ENCODE measurements around the gene DNER.
"Not testable (repeated sequence)": the region's sequence is repeated elsewhere in the genome, so short reads cannot be mapped to it uniquely, and the experiment has no call there.

DNER gene

DNA sequence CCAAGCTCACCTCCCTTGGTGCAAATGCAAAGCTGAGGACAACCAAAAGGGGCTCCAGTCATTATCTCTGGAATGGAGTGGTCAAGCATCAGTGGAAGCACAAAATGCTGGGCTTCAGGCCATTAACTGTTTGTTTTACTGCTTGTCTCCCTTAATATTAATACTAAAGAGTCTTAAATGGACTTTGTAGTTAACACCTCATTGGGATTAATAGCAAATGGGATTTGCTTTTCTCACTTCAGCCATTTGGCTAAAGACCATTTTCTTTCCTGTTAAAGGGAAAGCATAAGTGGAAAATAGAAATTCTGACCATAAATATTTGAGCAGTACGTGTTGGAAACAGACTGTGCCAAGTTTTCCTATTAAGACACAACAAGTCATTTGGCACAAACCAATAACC, 154.4 kb downstream of the DNER start:
- no peak for DNase-seq

- DNase-seq = no peak
These were observed 161.3 kb downstream of the DNER start for GRCh38 chr2:229553091-229553490.

- no peak for DNase-seq
These were observed 171.0 kb downstream of the DNER start for GRCh38 chr2:229543176-229543873.

DNA sequence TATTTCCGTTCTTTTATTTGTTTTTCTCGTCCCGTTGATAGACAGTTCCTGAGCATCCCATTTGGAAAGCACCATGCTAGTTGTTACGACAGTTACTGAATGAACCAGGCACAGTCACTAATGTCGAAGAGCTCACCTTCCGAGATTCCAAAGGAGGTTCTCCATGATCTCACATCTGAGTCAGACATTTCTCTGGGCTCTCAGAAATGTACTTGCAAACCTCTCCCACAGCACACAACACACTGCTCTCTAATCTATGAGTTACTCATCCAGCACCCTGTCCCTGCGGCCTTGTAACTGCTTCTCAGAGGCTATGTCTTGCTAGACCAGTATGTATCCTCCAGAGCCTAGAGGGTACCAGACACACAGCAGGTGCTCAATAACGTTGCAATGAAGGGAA, 174.7 kb downstream of the DNER start:
- no peak for DNase-seq

DNA sequence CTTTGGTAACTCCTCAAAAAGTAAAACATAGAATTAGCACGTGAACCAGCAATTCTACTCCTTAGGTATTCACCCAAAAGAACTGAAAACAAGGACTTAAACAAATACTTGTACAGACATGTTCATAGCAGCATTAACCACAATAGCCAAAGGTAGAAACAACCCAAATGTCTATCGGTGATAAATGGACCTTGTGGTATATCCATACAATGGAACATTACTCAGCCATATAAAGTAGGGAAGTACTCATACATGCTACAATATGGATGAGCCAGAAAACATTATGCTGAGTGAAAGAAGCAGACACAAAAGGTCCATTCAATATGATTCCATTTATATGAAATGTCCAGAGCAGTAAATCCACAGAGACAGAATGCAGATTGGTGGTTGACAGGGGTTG, 182.8 kb downstream of the DNER start:
- no peak for DNase-seq

DNA sequence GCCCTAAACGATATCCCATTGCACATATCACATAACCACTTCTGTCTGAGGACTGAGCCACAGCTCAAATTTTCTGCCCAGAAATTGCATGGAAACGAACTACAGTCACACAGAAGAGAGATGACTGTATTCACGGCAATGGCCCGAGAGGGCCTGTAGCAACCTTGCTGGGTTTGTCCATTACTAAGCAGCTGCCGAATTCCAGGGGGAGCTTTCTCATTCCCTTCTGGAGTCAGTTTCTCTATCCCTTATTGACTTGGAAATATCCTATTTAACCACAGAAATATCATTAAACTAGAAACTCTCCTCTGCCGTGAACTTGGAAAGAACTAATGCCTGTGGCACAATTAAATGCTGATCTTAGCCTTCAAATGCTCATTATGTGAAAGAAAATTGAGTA, 183.9 kb downstream of the DNER start:
- DNase-seq = no peak

DNA sequence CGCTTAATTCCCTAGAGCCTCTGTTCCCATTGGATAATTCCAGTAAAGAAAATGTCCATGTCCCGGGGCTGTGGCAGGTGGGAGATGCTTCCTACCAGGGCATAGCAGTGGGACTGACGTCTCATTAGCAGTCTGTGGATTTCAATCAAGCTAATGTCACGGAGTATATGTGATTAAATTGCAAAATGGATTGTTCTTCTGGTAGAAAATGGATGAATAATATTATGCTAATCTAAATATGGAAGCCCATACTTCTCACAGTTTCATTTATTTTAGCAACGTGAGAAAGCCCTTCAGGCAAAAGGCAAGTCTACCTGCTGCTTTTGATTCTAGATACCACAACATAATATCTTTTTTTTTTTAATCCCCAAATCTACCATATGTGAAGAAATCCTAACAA, 185.5 kb downstream of the DNER start:
- DNase-seq = no peak

DNA sequence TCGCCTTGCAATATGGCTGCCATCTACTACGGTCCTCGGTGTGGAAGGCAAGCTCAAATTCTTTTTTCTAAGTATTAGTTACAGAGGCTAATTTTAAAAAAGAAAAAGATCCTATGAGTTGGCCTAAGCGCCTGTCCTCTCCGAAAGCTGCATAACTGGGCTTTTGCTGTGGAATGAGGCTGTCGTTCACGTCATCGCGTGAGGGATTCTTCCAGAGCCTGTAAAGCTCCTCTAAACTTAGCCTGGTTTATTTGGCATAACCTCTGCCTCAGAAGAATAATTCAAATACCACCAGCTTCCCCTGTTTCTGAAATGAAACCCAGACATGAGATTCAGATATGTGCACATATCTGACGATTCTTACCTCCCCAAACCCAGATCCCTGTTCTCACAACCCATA, 187.4 kb downstream of the DNER start:
- no peak for DNase-seq

- DNase-seq = no peak
These were observed 189.6 kb downstream of the DNER start for GRCh38 chr2:229524799-229525198.

DNA sequence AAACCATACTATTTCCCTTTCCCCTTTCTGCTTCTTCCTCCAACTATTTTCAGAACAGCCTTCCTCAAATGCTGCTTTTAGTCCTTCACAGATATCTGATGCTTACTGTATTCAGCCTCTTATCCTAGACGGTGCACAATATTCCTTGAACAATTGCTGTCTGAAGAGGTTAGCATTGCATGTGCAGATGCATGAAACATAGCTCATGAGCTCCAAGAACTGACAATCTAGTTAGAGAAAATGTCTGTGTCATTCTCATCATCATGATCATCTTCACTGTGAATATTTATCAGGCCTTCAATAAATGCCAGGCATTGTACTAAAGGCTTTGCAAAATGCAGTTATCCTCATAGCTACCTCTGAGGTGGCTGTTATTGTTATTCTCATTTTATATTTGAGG, 190.7 kb downstream of the DNER start:
- DNase-seq = no peak

- no peak for DNase-seq
These were observed 192.8 kb downstream of the DNER start for GRCh38 chr2:229521576-229521975.

DNA sequence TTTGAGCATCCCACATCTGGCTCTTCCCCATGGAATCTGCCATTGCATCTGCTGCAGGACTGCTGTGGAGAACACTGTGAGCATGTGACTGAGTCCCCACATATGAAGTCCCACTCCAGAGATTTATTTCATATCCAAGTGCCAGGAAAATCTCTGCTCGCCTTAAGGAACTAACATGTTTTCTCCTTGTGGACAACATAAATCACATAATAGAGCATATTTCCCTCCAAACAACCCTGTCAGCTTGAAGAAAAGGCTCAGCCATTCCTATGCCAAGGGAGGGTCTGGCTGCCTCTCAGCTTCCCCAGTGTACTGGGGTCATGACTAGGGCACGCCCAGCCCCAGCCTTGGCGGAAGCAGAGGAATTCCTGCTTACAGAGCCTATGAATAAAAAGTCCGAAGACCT, 193.7 kb downstream of the DNER start:
- DNase-seq = no peak

- no peak for DNase-seq
These were observed 194.5 kb downstream of the DNER start for GRCh38 chr2:229519655-229520430.

- no peak for DNase-seq
These were observed 200.0 kb downstream of the DNER start for GRCh38 chr2:229514273-229514895.

GRCh38 chr2:229511524-229511923, 202.8 kb downstream of the DNER start:
- no peak for DNase-seq

GRCh38 chr2:229506699-229507098, 207.7 kb downstream of the DNER start:
- not testable (repeated sequence) for DNase-seq

DNA sequence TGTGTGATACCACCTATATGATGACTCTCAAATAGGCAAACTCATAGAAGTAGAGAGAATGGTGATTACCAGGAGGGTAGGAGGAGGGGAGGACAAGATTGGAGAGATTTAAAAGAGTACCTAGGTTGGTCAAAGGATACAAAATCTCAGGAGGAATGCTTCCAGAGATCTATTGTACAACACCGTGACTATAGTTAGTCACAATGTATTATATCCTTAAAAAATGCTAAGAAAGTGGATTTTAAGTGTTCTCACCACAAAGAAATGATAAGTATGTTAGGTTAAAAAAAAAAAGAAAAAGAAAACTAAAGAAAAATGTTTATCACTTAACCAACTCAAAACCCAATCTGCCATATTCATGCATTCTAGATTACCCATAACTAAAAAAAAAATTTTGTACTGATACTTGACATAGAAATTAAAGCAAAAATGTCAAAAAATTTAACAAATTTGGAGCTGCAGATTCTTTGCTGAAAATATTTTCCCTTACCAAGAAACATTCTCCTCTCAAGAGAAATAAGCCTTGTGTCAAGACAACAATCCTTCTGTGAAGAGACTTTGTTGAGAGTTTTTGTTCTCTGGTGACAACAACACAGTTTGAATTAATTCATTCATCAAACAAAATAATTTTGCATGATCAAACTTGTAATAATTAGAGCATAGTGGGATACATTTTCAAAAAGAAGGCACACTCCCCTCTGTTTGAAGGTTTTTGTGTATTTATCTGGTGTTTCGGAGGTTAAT, 213.1 kb downstream of the DNER start:
- DNase-seq = no peak

DNA sequence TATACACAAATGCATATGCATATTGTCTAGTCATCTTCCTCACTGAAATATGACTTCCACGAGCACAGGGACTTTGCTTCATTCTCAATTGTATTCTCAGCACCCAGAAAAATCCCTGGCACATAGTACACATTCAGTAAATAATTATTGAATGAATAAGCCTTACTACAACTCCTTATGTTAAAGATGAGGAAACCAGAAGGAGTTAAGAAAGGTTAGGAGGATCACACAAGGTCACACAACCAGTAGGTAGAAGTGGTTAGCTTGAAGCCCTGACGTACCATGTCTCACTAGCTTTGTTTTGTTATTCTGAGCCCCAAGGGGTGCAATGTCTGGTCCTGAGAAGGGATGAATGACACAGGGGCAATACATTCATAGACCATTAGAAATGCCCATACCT, 222.3 kb downstream of the DNER start:
- DNase-seq = no peak

DNA sequence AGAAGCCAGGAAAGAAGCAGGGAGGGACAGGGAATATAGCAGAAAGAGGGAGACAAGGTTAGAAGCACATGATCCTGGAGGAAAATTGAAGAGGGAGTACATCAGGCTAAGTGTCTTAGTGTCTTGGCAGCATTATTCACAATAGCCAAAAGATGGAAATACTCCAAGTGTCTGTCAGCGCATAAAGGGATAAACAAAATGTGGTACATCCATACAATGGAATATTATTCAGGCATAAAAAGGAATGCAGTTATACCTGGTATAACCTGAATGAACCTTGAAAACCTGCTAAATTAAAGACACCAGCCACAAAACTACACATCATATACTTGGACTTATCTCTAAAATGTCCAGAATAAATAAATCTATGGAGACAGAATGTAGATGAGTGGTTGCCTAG, 224.2 kb downstream of the DNER start:
- no peak for DNase-seq

DNA sequence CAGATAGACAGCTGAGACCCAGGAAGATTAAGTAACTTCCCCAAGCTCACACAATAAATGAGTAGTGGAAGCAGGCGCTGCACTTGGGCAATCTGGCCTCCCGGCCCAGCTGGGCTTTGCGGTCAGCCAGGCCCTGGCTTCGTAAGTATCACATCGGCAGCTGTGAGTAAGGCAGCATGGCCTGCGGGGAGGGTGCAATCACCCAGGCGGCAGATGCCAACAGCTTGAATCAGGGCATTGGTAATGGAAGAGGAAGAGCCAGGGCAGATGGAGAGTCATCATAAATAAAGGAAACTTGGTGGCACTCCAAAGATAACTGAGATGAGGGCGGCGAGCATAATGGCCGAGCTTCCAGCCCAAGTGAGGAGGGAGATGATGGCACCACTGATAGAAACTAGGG, 225.3 kb downstream of the DNER start:
- no peak for DNase-seq

GRCh38 chr2:229488232-229488631, 226.1 kb downstream of the DNER start:
- DNase-seq = no peak

- DNase-seq = no peak
These were observed 227.7 kb downstream of the DNER start for GRCh38 chr2:229486673-229487072.

DNA sequence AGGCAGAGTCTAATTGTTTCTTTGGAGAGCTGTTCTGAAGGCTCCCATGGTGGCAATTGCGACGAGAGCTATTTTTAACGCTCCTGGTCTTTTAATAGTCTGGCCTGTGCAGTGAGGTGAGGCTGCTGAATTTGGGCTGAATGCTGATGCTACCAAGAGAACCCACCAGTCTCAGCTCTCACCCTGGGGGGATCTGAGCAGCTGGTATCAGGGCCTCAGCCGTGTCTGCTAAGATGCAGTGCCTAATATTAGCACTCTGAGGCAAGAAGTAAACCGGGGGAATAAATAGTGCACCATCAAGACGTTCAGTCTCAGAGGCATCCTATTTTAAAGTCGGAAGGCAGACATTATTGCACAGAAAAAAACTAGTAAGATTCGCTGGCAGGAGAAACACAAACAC, 228.5 kb downstream of the DNER start:
- DNase-seq = no peak

All from stimulated activated CD4-positive, alpha-beta T cell treated with anti-CD3 and anti-CD28 coated beads, Interleukin-4, amount 100 ng/mL, for 1 hour (primary cell).